Esophagus squamous epithelium (tissue), 5 donors: ENCODE data around the gene SIGLEC10. TPM values are rescaled to one million over a fixed set of nuclear protein-coding genes. Genes with fewer than 3 reads are reported as not detected.
A peak's percentile ranks its signal among the peaks of the same experiment; 100 is the strongest.
"Not testable (repeated sequence)": the region's sequence is repeated elsewhere in the genome, so short reads cannot be mapped to it uniquely, and the experiment has no call there.

ENCODE experiments used
- DNase-seq: peaks from one replicate; lab custom pipeline; 2025; lab: John Stamatoyannopoulos, UW
- H3K27ac ChIP-seq, 4 donors: fragments of 200-600 bp; sonication (generic); one replicate each; pipeline ENCODE4 v1.5.1; 2016 to 2019; ENCODE audit warnings: mild to moderate bottlenecking in 1 of 4
- H3K27me3 ChIP-seq, 4 donors: fragments of 200-600 bp; sonication (generic); 1 replicate in 3 of 4; 2 replicates in 1 of 4; pipeline versions ENCODE4 v1.5.1 to v1.6.0; 2017 to 2021; ENCODE audit warnings: antibody characterized with exemption in 1 of 4
- H3K36me3 ChIP-seq, 3 donors: fragments of 200-600 bp; sonication (generic); one replicate each; pipeline ENCODE4 v1.5.1; 2016 to 2019
- H3K4me1 ChIP-seq, 3 donors: fragments of 200-600 bp; sonication (generic); one replicate each; pipeline ENCODE4 v1.5.1; 2017 to 2019
- H3K4me3 ChIP-seq, 4 donors: fragments of 200-600 bp; sonication (generic); 1 replicate in 3 of 4; 2 replicates in 1 of 4; pipeline ENCODE4 v1.5.1; 2016 to 2019; ENCODE audit warnings: mild to moderate bottlenecking in 2 of 4, moderate library complexity in 1 of 4
- H3K9me3 ChIP-seq, 3 donors: fragments of 200-600 bp; sonication (generic); one replicate each; pipeline ENCODE4 v1.5.1; 2016 to 2019
- CTCF ChIP-seq, 6 experiments: fragments of 450-650 bp in 4 of 6; fragments of 200-600 bp in 2 of 6; sonication (generic) in 2 of 6; IDR thresholded peaks; one replicate each; pipeline ENCODE4 v1.5.1; 2016 to 2019; ENCODE audit warnings: antibody characterized with exemption in 6 of 6, mild to moderate bottlenecking in 4 of 6, moderate library complexity in 4 of 6
- POLR2A ChIP-seq, 4 donors: fragments of 450-650 bp; IDR thresholded peaks; one replicate each; pipeline ENCODE4 v1.6.1; 2017; ENCODE audit warnings: antibody characterized with exemption in 4 of 4, mild to moderate bottlenecking in 4 of 4, moderate library complexity in 3 of 4
- WGBS, 2 donors: methylation state at CpG; one replicate each; pipeline ENCODE4 v1.1.5; 2018; 5-methylcytosine and 5-hydroxymethylcytosine counted together
- intact Hi-C: fragments of 100-400 bp; cut with DNase I; formaldehyde crosslinking; loops from one replicate; pipeline ENCODE4 v1.15.0; 2022
- total RNA-seq, 4 donors: library from RNA; depleted of rRNA; stranded (reverse); fragments of >200 nt; gene quantifications; one replicate each; pipeline ENCODE4 v1.1.0, GENCODE V29; 2016
- donor health status: DM: yes; HTN: yes; CAD: no.

Gene SIGLEC10
- total RNA-seq, 4 donors from 2014 or later = 2.0 to 17.0 (median 2.9) TPM

DNA sequence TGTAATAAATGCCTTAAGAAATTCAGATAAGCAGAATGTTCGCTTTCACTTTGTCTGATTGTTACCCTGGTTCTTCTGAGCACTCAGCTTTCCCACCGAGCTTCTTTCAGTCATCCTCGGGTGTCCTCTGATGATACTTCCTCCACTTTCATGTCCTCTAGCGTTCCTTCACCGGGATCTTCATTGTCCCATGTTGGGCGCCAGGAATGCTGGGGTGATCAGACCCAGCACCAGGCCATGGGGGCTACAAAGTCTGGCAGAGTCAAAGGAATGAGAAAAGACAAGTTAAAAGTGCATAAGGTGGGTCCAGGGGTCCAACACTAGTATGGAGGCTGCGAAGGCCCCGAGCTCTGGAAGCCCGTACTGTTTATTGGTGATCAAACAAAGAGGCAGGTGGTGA lies 15.3 kb downstream of the SIGLEC10 start:
- Histone ChIP-seq H3K9me3 (peaks cover 0 to 18% (median 11%) of the 10 kb centered on the region in 3 donors), H3K4me3 (no peak overlapping the region), H3K27ac (no peak overlapping the region), H3K27me3 (peaks cover 0 to 7% (median 0%) of the 10 kb centered on the region in 4 donors), H3K4me1 (peaks cover 0 to 9% (median 0%) of the 10 kb centered on the region in 3 donors), H3K36me3 (no peaks in the 10 kb centered on the region)
- TF ChIP-seq CTCF (IDR thresholded peaks at IDR 0.05) (no peak), POLR2A (IDR thresholded peaks at IDR 0.05) (no peak)
- no peak for DNase-seq
- intact Hi-C loops = loop anchor here (10.0 kb wide), 1 partner anchor 67 kb away; no protein-coding TSS in a partner anchor
- 91 to 92% methylated on average over 8 to 9 of the region's 9 CpGs for WGBS, 2 donors

GRCh38 chr19:51399936-51400335 lies 17.5 kb downstream of the SIGLEC10 start:
- not testable (repeated sequence) for H3K36me3 ChIP-seq, DNase-seq, H3K27me3 ChIP-seq, H3K4me3 ChIP-seq, H3K27ac ChIP-seq
- 82 to 83% methylated on average over 7 of the region's 7 CpGs for WGBS, 2 donors
- Histone ChIP-seq H3K4me1 (peaks cover 0 to 25% (median under 1%) of the 10 kb centered on the region in 3 donors), H3K9me3 (peaks cover 0 to 18% (median 11%) of the 10 kb centered on the region in 3 donors)
- intact Hi-C loops = loop anchor here (10.0 kb wide), 1 partner anchor 65 kb away; no protein-coding TSS in a partner anchor

DNA sequence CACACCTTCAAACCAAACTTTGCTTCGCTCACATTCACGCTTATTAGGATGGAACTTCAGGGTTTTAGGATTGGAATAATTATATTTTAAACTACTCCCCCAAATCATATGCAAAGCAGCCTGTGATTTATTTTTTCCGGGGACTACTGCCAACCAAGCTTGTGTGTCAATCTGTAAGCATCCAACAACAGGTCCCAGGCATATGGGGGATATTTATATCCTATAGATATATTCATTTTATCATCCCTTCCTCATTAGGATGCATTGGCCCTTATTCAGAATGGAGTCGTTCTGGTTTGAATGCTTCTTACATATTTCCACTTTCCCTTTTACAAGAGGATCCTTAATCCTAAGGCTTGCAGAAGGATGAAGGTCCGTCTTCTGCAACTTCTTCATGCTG lies 18.2 kb downstream of the SIGLEC10 start:
- Histone ChIP-seq H3K27ac (no peak overlapping the region), H3K27me3 (no peaks in the 10 kb centered on the region), H3K9me3 (peaks cover 0 to 18% (median 11%) of the 10 kb centered on the region in 3 donors), H3K4me3 (no peak overlapping the region), H3K4me1 (peaks cover 5 to 32% (median 7%) of the 10 kb centered on the region in 3 donors), H3K36me3 (no peaks in the 10 kb centered on the region)
- no peak for DNase-seq
- TF ChIP-seq CTCF (IDR thresholded peaks at IDR 0.05) (no peak), POLR2A (IDR thresholded peaks at IDR 0.05) (no peak)
- intact Hi-C loops = no loop called here
- 88 to 89% methylated on average over 5 of the region's 5 CpGs for WGBS, 2 donors

- no peaks in the 10 kb centered on the region for H3K27me3 ChIP-seq
- H3K36me3 ChIP-seq = no peaks in the 10 kb centered on the region
- 43 to 44% methylated on average over 7 of the region's 7 CpGs for WGBS, 2 donors
- intact Hi-C loops = no loop called here
- H3K9me3 ChIP-seq = peaks cover 0 to 18% (median 11%) of the 10 kb centered on the region in 3 donors
- DNase-seq = no peak
- H3K4me3 ChIP-seq = no peak overlapping the region
- TF ChIP-seq CTCF (IDR thresholded peaks at IDR 0.05) (peak in 4 of 6 experiments; percentile 31 to 46 (median 38)), POLR2A (IDR thresholded peaks at IDR 0.05) (no peak)
- peak overlapping the region in 1 of 4 donors; percentile 28 for H3K27ac ChIP-seq
- peaks cover 5 to 40% (median 11%) of the 10 kb centered on the region in 3 donors for H3K4me1 ChIP-seq
These were observed 19.2 kb downstream of the SIGLEC10 start for GRCh38 chr19:51398096-51398704.

- DNase-seq, H3K36me3 ChIP-seq, H3K27me3 ChIP-seq, H3K4me3 ChIP-seq, intact Hi-C loops: not testable (repeated sequence)
- Histone ChIP-seq H3K4me1 (peaks cover 5 to 40% (median 11%) of the 10 kb centered on the region in 3 donors), H3K27ac (peak overlapping the region in 2 of 4 donors; percentile 7 to 28), H3K9me3 (peaks cover 0 to 12% (median 6%) of the 10 kb centered on the region in 3 donors)
- WGBS, 2 donors = 49 to 65% methylated on average over 9 of the region's 9 CpGs
These were observed 20.0 kb downstream of the SIGLEC10 start for GRCh38 chr19:51397453-51397852.

GRCh38 chr19:51396175-51396574 lies 21.3 kb downstream of the SIGLEC10 start:
- Histone ChIP-seq H3K36me3 (no peaks in the 10 kb centered on the region), H3K9me3 (no peaks in the 10 kb centered on the region), H3K27ac (peak overlapping the region in 2 of 4 donors; percentile 57 to 86), H3K4me1 (peaks cover 5 to 40% (median 11%) of the 10 kb centered on the region in 3 donors), H3K27me3 (no peaks in the 10 kb centered on the region), H3K4me3 (no peak overlapping the region)
- 89 to 96% methylated on average over 2 of the region's 2 CpGs for WGBS, 2 donors
- TF ChIP-seq POLR2A (IDR thresholded peaks at IDR 0.05) (no peak), CTCF (IDR thresholded peaks at IDR 0.05) (no peak)
- DNase-seq = no peak
- intact Hi-C loops = no loop called here
